Neural cell (in vitro differentiated cells): ENCODE data around the gene ENTPD2. TPM values are rescaled to one million over a fixed set of nuclear protein-coding genes. Genes with fewer than 3 reads are reported as not detected.

Experiments used
- H2AFZ ChIP-seq: fragments of 200-600, 300-800 bp; sonication (generic), shearing (Covaris generic); 2 replicates; pipeline ENCODE4 v1.6.0; 2014; ENCODE audit warnings: low read depth, mild to moderate bottlenecking, antibody characterized with exemption, low read length, moderate library complexity
- H3F3A ChIP-seq: fragments of 200-600 bp; shearing (Covaris generic); 2 replicates; pipeline ENCODE4 v1.6.1; 2016; ENCODE audit warnings: mild to moderate bottlenecking, moderate library complexity, mixed read lengths, antibody characterized with exemption, low read length; ENCODE audit not compliant: insufficient read depth, poor library complexity, severe bottlenecking
- H3K27ac ChIP-seq: fragments of 200-600, 300-800 bp; sonication (generic), shearing (Covaris generic); 2 replicates; pipeline ENCODE4 v1.5.1; 2014; ENCODE audit warnings: mild to moderate bottlenecking, low read length, moderate library complexity
- H3K27me3 ChIP-seq: fragments of 300-800, 200-600 bp; sonication (generic), shearing (Covaris generic); 2 replicates; pipeline ENCODE4 v1.6.0; 2014; ENCODE audit warnings: mild to moderate bottlenecking, low read depth, low read length, moderate library complexity; ENCODE audit not compliant: insufficient read depth
- H3K36me3 ChIP-seq: fragments of 300-800, 200-600 bp; sonication (generic), shearing (Covaris generic); 2 replicates; pipeline ENCODE4 v1.5.1; 2014; ENCODE audit warnings: mild to moderate bottlenecking, antibody characterized with exemption, low read length, moderate library complexity; ENCODE audit not compliant: insufficient read depth
- H3K4me2 ChIP-seq: fragments of 300-800, 200-600 bp; sonication (generic), shearing (Covaris generic); 2 replicates; pipeline ENCODE4 v1.6.0; 2014; ENCODE audit warnings: mild to moderate bottlenecking, low read length
- H3K4me3 ChIP-seq: fragments of 300-800, 200-600 bp; sonication (generic), shearing (Covaris generic); 2 replicates; pipeline ENCODE4 v1.5.1; 2014; ENCODE audit warnings: mild to moderate bottlenecking, low read length, moderate library complexity
- H3K79me2 ChIP-seq: fragments of 200-600 bp; shearing (Covaris generic); replicated peaks from 2 replicates; pipeline ENCODE4 v1.6.0; 2014; ENCODE audit warnings: mild to moderate bottlenecking, low read length, moderate library complexity; ENCODE audit not compliant: insufficient read depth
- H3K9ac ChIP-seq: fragments of 300-800, 200-600 bp; sonication (generic), shearing (Covaris generic); 2 replicates; pipeline ENCODE4 v1.6.1; 2016; ENCODE audit warnings: mild to moderate bottlenecking, low read length, mixed read lengths
- H3K9me2 ChIP-seq: fragments of 200-600 bp; shearing (Covaris generic); 2 replicates; pipeline ENCODE4 v1.6.1; 2016; ENCODE audit warnings: mild to moderate bottlenecking, low read length, mixed read lengths; ENCODE audit not compliant: insufficient read depth
- H3K9me3 ChIP-seq: fragments of 200-600, 300-800 bp; sonication (generic), shearing (Covaris generic); 2 replicates; pipeline ENCODE4 v1.6.1; 2016; ENCODE audit warnings: mild to moderate bottlenecking, mixed run types, low read length, moderate library complexity, mixed read lengths
- H4K20me1 ChIP-seq: fragments of 200-600 bp; shearing (Covaris generic); 2 replicates; pipeline ENCODE4 v1.6.1; 2016; ENCODE audit warnings: mild to moderate bottlenecking, mixed run types; ENCODE audit not compliant: insufficient read depth
- CTCF ChIP-seq: fragments of 450-650 bp; IDR thresholded peaks from 2 replicates; pipeline ENCODE4 v1.5.1; 2014; ENCODE audit warnings: antibody characterized with exemption, mild to moderate bottlenecking, moderate library complexity; ENCODE audit not compliant: poor library complexity, severe bottlenecking
- EP300 ChIP-seq: fragments of 450-650 bp; conservative IDR thresholded peaks from 2 replicates; pipeline ENCODE4 v1.6.1; 2014; ENCODE audit warnings: antibody characterized with exemption, mild to moderate bottlenecking, moderate library complexity; ENCODE audit not compliant: poor library complexity, severe bottlenecking
- EZH2 ChIP-seq: fragments of 200-600, 300-800 bp; shearing (Covaris generic), sonication (generic); IDR thresholded peaks from 2 replicates; pipeline ENCODE4 v1.6.1; 2014; ENCODE audit warnings: antibody characterized with exemption, low read length, borderline replicate concordance, mild to moderate bottlenecking; ENCODE audit not compliant: insufficient read depth, poor library complexity, severe bottlenecking
- MXI1 ChIP-seq: fragments of 450-650 bp; conservative IDR thresholded peaks from 2 replicates; pipeline ENCODE4 v1.6.1; 2014; ENCODE audit warnings: antibody characterized with exemption, mild to moderate bottlenecking; ENCODE audit not compliant: poor library complexity, severe bottlenecking
- POLR2AphosphoS5 ChIP-seq: IDR thresholded peaks from 2 replicates; pipeline ENCODE4 v1.6.1; 2012
- RAD21 ChIP-seq: fragments of 450-650 bp; conservative IDR thresholded peaks from 2 replicates; pipeline ENCODE4 v1.6.1; 2014; ENCODE audit warnings: antibody characterized with exemption, mild to moderate bottlenecking, moderate library complexity
- REST ChIP-seq: IDR thresholded peaks from 2 replicates; pipeline ENCODE4 v1.6.1; 2012; ENCODE audit warnings: borderline replicate concordance
- SMC3 ChIP-seq: fragments of 450-650 bp; conservative IDR thresholded peaks from 2 replicates; pipeline ENCODE4 v1.6.1; 2014; ENCODE audit warnings: antibody characterized with exemption, mild to moderate bottlenecking, moderate library complexity; ENCODE audit not compliant: poor library complexity
- TAF1 ChIP-seq: IDR thresholded peaks from 2 replicates; pipeline ENCODE4 v1.6.1; 2012; ENCODE audit warnings: low read depth
- polyA plus RNA-seq: library from polyadenylated mRNA; depleted of rRNA; stranded (reverse); fragments of >200 nt; gene quantifications from 2 replicates; pipeline ENCODE4 v1.2.3, GENCODE V29; 2014

ENTPD2 gene
- polyA plus RNA-seq, 1 donor from 2014 or later, result not detected

- no peaks in the 10 kb centered on the region for H3K9me2 ChIP-seq
- no peak overlapping the region for H3K4me3 ChIP-seq
- H3K9ac ChIP-seq, result no peak overlapping the region
- H4K20me1 ChIP-seq, result no peaks in the 10 kb centered on the region
- no peak overlapping the region for H3K27ac ChIP-seq
- H3F3A ChIP-seq, result no peaks in the 10 kb centered on the region
- no peak overlapping the region for H2AFZ ChIP-seq
- H3K36me3 ChIP-seq, result peaks cover 7% of the 10 kb centered on the region
- H3K27me3 ChIP-seq, result no peaks in the 10 kb centered on the region
- TF ChIP-seq CTCF, result no peak
- no peak for TF ChIP-seq POLR2AphosphoS5
- no peak for TF ChIP-seq EZH2
- no peak for TF ChIP-seq EP300
- no peak for TF ChIP-seq MXI1
- TF ChIP-seq REST, result no peak
- no peak for TF ChIP-seq RAD21
- no peak for TF ChIP-seq TAF1
- TF ChIP-seq SMC3, result no peak
- no peaks in the 10 kb centered on the region for H3K9me3 ChIP-seq
- H3K4me2 ChIP-seq, result no peak overlapping the region
- H3K79me2 ChIP-seq, result no peaks in the 10 kb centered on the region
These were observed 41.8 kb downstream of the ENTPD2 start for GRCh38 chr9:137011907-137012675.

GRCh38 chr9:137011156-137011555 is 42.7 kb downstream of the ENTPD2 start:
- Histone ChIP-seq H3F3A (no peaks in the 10 kb centered on the region), H3K4me2 (no peak overlapping the region), H3K9me3 (no peaks in the 10 kb centered on the region), H3K36me3 (no peaks in the 10 kb centered on the region), H3K27ac (no peak overlapping the region), H4K20me1 (no peaks in the 10 kb centered on the region), H3K27me3 (no peaks in the 10 kb centered on the region), H2AFZ (no peak overlapping the region), H3K9me2 (no peaks in the 10 kb centered on the region), H3K4me3 (no peak overlapping the region), H3K9ac (no peak overlapping the region), H3K79me2 (no peaks in the 10 kb centered on the region)
- TF ChIP-seq MXI1, result no peak
- TF ChIP-seq POLR2AphosphoS5, result no peak
- TF ChIP-seq EP300, result no peak
- TF ChIP-seq SMC3, result no peak
- TF ChIP-seq REST, result no peak
- no peak for TF ChIP-seq RAD21
- TF ChIP-seq TAF1, result no peak
- TF ChIP-seq EZH2, result no peak
- no peak for TF ChIP-seq CTCF
